ENCODE data around the gene RARB. TPM values are rescaled to one million over a fixed set of nuclear protein-coding genes. Genes with fewer than 3 reads are reported as not detected.

RARB gene
- total and polyA plus RNA-seq, 9 of the 15 experiments (the other 6 are each of a cell fraction or from before 2014, with no cell fraction given): 0.15 to 1.3 (median 0.27) TPM

- Histone ChIP-seq H3K9me3 (replicated peaks; ENCODE audit: control insufficient read depth, insufficient read depth, low read depth, low read length) (no peaks in the 10 kb centered on the region), H3K27me3 (ENCODE audit: control insufficient read depth in 2 of 2, insufficient read depth in 2 of 2, low read length in 2 of 2) (peaks cover 0 to 14% of the 10 kb centered on the region in 2 experiments; a peak in 2 of 5 replicates), H3K27ac (ENCODE audit: extremely low read depth, low read depth, low read length) (no peak overlapping the region), H2AFZ (ENCODE audit: low read depth, low read length) (no peak overlapping the region), H3K36me3 (ENCODE audit: control insufficient read depth, insufficient read depth, low read length) (no peaks in the 10 kb centered on the region), H3K4me1 (replicated peaks in 1 of 2; ENCODE audit: control insufficient read depth in 2 of 2, insufficient read depth in 2 of 2, low read length in 2 of 2) (no peaks in the 10 kb centered on the region), H3K4me3 (no peak overlapping the region), H3K9ac (ENCODE audit: insufficient read depth in 1 of 2, low read depth in 2 of 2, low read length in 2 of 2) (no peak overlapping the region), H3K79me2 (ENCODE audit: control insufficient read depth, insufficient read depth, low read length) (no peaks in the 10 kb centered on the region), H3K4me2 (ENCODE audit: insufficient read depth, low read length) (no peak overlapping the region), H4K20me1 (replicated peaks; ENCODE audit: control insufficient read depth, insufficient read depth, low read length) (no peaks in the 10 kb centered on the region), H3K9me1 (ENCODE audit: control insufficient read depth, insufficient read depth, low read length) (no peaks in the 10 kb centered on the region)
- intact Hi-C loops (cut with micrococcal nuclease): no loop called here
- no peak for FAIRE-seq
- 0% methylated on average over 1 of the region's 1 CpG for WGBS (ENCODE audit: insufficient coverage, low coverage, missing lambda C conversion rate)
- BruUV-seq (replicated peaks): no TSS peak
- ChIA-PET POLR2A (interaction anchor here (0.6 kb wide), 1 partner anchor 350 kb away, joined by 3 read pairs; no protein-coding TSS in a partner anchor), CTCF (ENCODE audit: low intra/inter-chr PET ratio) (interaction anchor here (0.7 kb wide), 1 partner anchor 881 kb away, joined by 4 read pairs; no protein-coding TSS in a partner anchor)
- no peak for ATAC-seq
- in situ Hi-C loops (cut with MboI): no loop called here
- DNase-seq (ENCODE audit: extremely low read depth in 1 of 4, low spot score in 3 of 4): no peak
- no peak for TF ChIP-seq FOXO4 (CRISPR knock-in tag; IDR thresholded peaks at IDR 0.05)
- TF ChIP-seq, protein P1, sequence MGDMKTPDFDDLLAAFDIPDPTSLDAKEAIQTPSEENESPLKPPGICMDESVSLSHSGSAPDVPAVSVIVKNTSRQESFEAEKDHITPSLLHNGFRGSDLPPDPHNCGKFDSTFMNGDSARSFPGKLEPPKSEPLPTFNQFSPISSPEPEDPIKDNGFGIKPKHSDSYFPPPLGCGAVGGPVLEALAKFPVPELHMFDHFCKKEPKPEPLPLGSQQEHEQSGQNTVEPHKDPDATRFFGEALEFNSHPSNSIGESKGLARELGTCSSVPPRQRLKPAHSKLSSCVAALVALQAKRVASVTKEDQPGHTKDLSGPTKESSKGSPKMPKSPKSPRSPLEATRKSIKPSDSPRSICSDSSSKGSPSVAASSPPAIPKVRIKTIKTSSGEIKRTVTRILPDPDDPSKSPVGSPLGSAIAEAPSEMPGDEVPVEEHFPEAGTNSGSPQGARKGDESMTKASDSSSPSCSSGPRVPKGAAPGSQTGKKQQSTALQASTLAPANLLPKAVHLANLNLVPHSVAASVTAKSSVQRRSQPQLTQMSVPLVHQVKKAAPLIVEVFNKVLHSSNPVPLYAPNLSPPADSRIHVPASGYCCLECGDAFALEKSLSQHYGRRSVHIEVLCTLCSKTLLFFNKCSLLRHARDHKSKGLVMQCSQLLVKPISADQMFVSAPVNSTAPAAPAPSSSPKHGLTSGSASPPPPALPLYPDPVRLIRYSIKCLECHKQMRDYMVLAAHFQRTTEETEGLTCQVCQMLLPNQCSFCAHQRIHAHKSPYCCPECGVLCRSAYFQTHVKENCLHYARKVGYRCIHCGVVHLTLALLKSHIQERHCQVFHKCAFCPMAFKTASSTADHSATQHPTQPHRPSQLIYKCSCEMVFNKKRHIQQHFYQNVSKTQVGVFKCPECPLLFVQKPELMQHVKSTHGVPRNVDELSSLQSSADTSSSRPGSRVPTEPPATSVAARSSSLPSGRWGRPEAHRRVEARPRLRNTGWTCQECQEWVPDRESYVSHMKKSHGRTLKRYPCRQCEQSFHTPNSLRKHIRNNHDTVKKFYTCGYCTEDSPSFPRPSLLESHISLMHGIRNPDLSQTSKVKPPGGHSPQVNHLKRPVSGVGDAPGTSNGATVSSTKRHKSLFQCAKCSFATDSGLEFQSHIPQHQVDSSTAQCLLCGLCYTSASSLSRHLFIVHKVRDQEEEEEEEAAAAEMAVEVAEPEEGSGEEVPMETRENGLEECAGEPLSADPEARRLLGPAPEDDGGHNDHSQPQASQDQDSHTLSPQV (IDR thresholded peaks at IDR 0.05): no peak
- no peak for TF ChIP-seq KDM1A (IDR thresholded peaks at IDR 0.05)
- no peak for TF ChIP-seq THRAP3 (IDR thresholded peaks at IDR 0.05; ENCODE audit: borderline replicate concordance)
- no peak for TF ChIP-seq ZNF217 (CRISPR knock-in tag; IDR thresholded peaks at IDR 0.05)
- TF ChIP-seq, protein P2, sequence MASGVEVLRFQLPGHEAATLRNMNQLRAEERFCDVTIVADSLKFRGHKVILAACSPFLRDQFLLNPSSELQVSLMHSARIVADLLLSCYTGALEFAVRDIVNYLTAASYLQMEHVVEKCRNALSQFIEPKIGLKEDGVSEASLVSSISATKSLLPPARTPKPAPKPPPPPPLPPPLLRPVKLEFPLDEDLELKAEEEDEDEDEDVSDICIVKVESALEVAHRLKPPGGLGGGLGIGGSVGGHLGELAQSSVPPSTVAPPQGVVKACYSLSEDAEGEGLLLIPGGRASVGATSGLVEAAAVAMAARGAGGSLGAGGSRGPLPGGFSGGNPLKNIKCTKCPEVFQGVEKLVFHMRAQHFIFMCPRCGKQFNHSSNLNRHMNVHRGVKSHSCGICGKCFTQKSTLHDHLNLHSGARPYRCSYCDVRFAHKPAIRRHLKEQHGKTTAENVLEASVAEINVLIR (CRISPR knock-in tag; IDR thresholded peaks at IDR 0.05): no peak
- TF ChIP-seq RAD21 (CRISPR knock-in tag; conservative IDR thresholded peaks at IDR 0.05 in 1 of 2, IDR thresholded peaks at IDR 0.05 in 1 of 2): no peak
- no peak for TF ChIP-seq ZNF518B (CRISPR knock-in tag; IDR thresholded peaks at IDR 0.05)
- no peak for TF ChIP-seq NR2C1 (IDR thresholded peaks at IDR 0.05)
- no peak for TF ChIP-seq NR2C1 (tag; IDR thresholded peaks at IDR 0.05)
- TF ChIP-seq RNF2 (IDR thresholded peaks at IDR 0.05): no peak
- no peak for TF ChIP-seq BRD9 (IDR thresholded peaks at IDR 0.05; ENCODE audit: low read depth, partially characterized antibody)
These were observed 120.0 kb downstream of the RARB start for GRCh38 chr3:25547943-25548674.

All from K562 (cell line).